T-helper 2 cell (primary cell): ENCODE data around the gene VSNL1.

Experiments used
- DNase-seq, 5 experiments: peaks; one replicate each; pipeline versions ENCODE4 v3.0.0 to v3.0.0-alpha.2; 2012 to 2022

VSNL1 gene

GRCh38 chr2:17583646-17584045, 43.1 kb downstream of the VSNL1 start:
- no peak for DNase-seq

GRCh38 chr2:17584689-17585088, 44.2 kb downstream of the VSNL1 start:
- DNase-seq = no peak

GRCh38 chr2:17587469-17587868, 47.0 kb downstream of the VSNL1 start:
- DNase-seq = no peak

- no peak for DNase-seq
Observed at GRCh38 chr2:17588031-17588430, 47.5 kb downstream of the VSNL1 start.

- no peak for DNase-seq
Observed at GRCh38 chr2:17589406-17590035, 49.0 kb downstream of the VSNL1 start.

- DNase-seq = no peak
Observed at GRCh38 chr2:17590342-17590911, 49.9 kb downstream of the VSNL1 start.

GRCh38 chr2:17591846-17592245, 51.4 kb downstream of the VSNL1 start:
- no peak for DNase-seq

GRCh38 chr2:17592731-17593409, 52.4 kb downstream of the VSNL1 start:
- no peak for DNase-seq

GRCh38 chr2:17593445-17593840, 52.9 kb downstream of the VSNL1 start:
- DNase-seq = no peak

- no peak for DNase-seq
Observed at GRCh38 chr2:17593841-17594491, 53.5 kb downstream of the VSNL1 start.

- DNase-seq = no peak
Observed at GRCh38 chr2:17594533-17595401, 54.3 kb downstream of the VSNL1 start.

GRCh38 chr2:17599617-17600016, 59.1 kb downstream of the VSNL1 start:
- DNase-seq = no peak

GRCh38 chr2:17600556-17601204, 60.2 kb downstream of the VSNL1 start:
- DNase-seq = no peak

- DNase-seq = no peak
Observed at GRCh38 chr2:17604050-17604449, 63.6 kb downstream of the VSNL1 start.

GRCh38 chr2:17605696-17606095, 65.2 kb downstream of the VSNL1 start:
- no peak for DNase-seq

- no peak for DNase-seq
Observed at GRCh38 chr2:17606851-17607250, 66.4 kb downstream of the VSNL1 start.

GRCh38 chr2:17607379-17607778, 66.9 kb downstream of the VSNL1 start:
- DNase-seq = no peak

- no peak for DNase-seq
Observed at GRCh38 chr2:17608251-17608650, 67.8 kb downstream of the VSNL1 start.

- no peak for DNase-seq
Observed at GRCh38 chr2:17610521-17610920, 70.0 kb downstream of the VSNL1 start.

GRCh38 chr2:17611036-17611435, 70.5 kb downstream of the VSNL1 start:
- no peak for DNase-seq

- no peak for DNase-seq
Observed at GRCh38 chr2:17614174-17614930, 73.9 kb downstream of the VSNL1 start.

- no peak for DNase-seq
Observed at GRCh38 chr2:17615147-17615546, 74.7 kb downstream of the VSNL1 start.
